Stimulated activated memory B cell treated with anti-CD40 and anti-IgM and Interleukin-4, amounts not matched to agents 10 μg/mL and 1 μg/mL and 100 μg/mL, for 72 hours (primary cell): Measurements from ENCODE around the gene RRAS2.
A peak's percentile ranks its signal among the peaks of the same experiment; 100 is the strongest.
"Not testable (repeated sequence)": the region's sequence is repeated elsewhere in the genome, so short reads cannot be mapped to it uniquely, and the experiment has no call there.

Experiments used
- ATAC-seq: fragments of 150-1000 bp; cut with Tn5 transposase; 2 replicates; pipeline ENCODE4 v1.10.0; 2021
- H3K27ac Mint-ChIP-seq: one replicate; pipeline ENCODE4 v1.8.0; 2022; ENCODE audit warnings: mild to moderate bottlenecking, mixed read lengths
- H3K27me3 Mint-ChIP-seq: one replicate; pipeline ENCODE4 v1.8.0; 2022; ENCODE audit warnings: mixed read lengths
- H3K36me3 Mint-ChIP-seq: one replicate; pipeline ENCODE4 v1.8.0; 2022; ENCODE audit warnings: mixed read lengths
- H3K4me1 Mint-ChIP-seq: one replicate; pipeline ENCODE4 v1.8.0; 2022; ENCODE audit warnings: mixed read lengths
- H3K4me3 Mint-ChIP-seq: one replicate; pipeline ENCODE4 v1.8.0; 2022; ENCODE audit warnings: mild to moderate bottlenecking, moderate library complexity, mixed read lengths
- H3K9me3 Mint-ChIP-seq: one replicate; pipeline ENCODE4 v1.8.0; 2022; ENCODE audit warnings: mixed read lengths

The RRAS2 gene

DNA sequence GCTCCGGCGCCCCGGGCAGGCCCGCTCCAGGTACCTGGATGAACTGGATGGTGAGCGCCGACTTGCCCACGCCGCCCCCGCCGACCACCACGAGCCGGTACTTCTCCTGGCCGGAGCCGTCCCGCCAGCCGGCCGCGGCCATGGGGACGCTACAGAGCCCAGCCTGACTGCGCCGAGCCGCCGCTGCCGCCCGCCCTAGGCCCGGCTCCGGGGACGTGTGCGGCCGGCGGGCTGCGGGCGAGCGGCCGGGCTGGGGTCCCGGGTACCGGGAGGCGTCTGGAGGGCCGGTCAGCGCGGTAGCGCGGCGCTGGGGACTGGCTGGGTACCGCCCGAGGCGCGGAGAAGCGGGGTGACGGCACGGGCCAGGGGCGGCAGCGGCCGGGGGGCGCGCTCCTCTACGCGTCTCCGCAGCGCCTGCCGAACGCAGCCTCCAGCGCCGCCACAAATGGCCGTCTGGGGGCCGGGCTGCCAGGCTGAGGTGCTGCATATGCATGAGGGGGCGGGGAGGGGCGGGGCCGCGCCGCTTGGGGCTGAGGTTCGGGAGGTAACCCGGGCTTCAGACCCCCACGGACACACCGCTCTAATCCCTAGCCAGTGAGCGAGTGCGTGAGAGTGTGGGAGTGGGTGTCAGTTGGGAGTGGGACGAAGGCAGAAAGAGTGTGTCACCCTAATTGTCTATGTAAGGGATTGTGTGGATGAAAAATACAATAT, at the start of gene RRAS2:
Gene RRAS2, minus strand, starts transcription at position 455 of the 711 bp plus-strand sequence. Its CDS starts 313 bp downstream, at position 142.
- ATAC-seq: peak; percentile 97
- H3K4me3 Mint-ChIP-seq: peak within 1 kb of the TSS; percentile 100
- H3K36me3 Mint-ChIP-seq: peaks cover 10% of the 10 kb centered on the region
- peaks cover 51% of the 10 kb centered on the region for H3K4me1 Mint-ChIP-seq
- H3K27me3 Mint-ChIP-seq: no peaks in the 10 kb centered on the region
- no peaks in the 10 kb centered on the region for H3K9me3 Mint-ChIP-seq
- peak within 1 kb of the TSS; percentile 95 for H3K27ac Mint-ChIP-seq

DNA sequence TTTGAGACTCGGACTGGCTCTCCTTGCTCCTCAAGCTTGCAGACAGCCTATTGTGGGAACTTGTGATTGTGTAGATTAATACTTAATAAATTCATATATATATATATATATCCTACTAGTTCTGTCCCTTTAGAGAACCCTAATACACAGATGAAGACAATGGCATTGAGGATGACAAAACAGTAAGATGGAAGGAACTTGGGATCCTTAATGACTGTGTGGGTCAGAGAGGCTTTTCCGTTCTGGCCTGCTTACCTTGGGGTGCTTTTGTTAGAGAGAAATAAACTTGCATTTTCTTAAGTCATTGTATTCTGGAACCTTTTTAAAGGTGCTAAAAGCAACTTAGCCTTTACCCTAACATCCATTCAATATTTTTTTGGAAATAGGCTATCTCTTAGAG, 49.6 kb upstream of the RRAS2 start:
- Mint-ChIP-seq H3K4me3 (no peak overlapping the region), H3K27ac (no peak overlapping the region), H3K9me3 (no peaks in the 10 kb centered on the region), H3K4me1 (peaks cover 7% of the 10 kb centered on the region), H3K36me3 (no peaks in the 10 kb centered on the region), H3K27me3 (no peaks in the 10 kb centered on the region)
- ATAC-seq: no peak

DNA sequence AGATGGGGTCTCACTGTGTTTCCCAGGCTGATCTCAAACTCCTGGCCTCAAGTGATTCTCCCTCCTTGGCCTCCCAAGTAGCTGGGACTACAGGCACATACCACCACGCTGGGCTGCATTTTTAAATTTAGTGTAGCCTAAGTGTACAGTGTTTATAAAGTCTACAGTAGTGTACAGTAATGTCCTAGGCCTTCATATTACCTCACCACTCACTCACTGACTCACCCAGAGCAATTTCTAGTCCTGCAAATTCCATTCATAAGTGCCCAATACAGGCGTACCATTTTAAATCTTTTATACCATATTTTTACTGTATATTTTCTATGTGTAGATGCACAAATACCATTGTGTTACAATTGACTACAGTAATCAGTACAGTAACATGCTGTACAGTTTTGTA, 47.1 kb upstream of the RRAS2 start:
- not testable (repeated sequence) for H3K4me1 Mint-ChIP-seq, H3K9me3 Mint-ChIP-seq, H3K27ac Mint-ChIP-seq, H3K27me3 Mint-ChIP-seq, ATAC-seq, H3K4me3 Mint-ChIP-seq, H3K36me3 Mint-ChIP-seq

GRCh38 chr11:14403528-14403927, 44.5 kb upstream of the RRAS2 start:
- not testable (repeated sequence) for H3K4me1 Mint-ChIP-seq, H3K36me3 Mint-ChIP-seq, H3K27ac Mint-ChIP-seq, H3K9me3 Mint-ChIP-seq, ATAC-seq, H3K4me3 Mint-ChIP-seq, H3K27me3 Mint-ChIP-seq

DNA sequence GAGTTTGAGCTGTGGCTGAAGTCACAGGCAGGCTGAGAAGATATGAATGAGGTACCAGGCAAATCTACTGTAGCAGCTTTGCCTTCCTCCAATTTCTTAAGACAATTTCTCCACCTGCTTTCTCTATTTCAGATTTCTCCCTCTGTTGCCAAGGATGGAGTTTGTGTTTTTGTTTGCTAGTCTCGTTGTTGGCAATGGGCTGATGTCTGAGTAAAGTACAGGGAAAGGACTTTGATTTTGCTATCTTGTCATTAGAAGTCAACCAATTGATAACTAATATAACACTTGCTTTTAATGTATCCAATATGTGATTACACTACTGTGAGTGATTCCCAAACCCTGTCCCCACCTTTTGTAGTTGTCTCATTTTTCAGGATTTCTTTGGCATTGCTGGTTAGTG, 40.1 kb upstream of the RRAS2 start:
- Mint-ChIP-seq H3K4me3 (no peak overlapping the region), H3K27ac (no peak overlapping the region), H3K36me3 (no peaks in the 10 kb centered on the region), H3K4me1 (no peaks in the 10 kb centered on the region), H3K9me3 (no peaks in the 10 kb centered on the region), H3K27me3 (no peaks in the 10 kb centered on the region)
- no peak for ATAC-seq

- no peaks in the 10 kb centered on the region for H3K4me1 Mint-ChIP-seq
- no peaks in the 10 kb centered on the region for H3K9me3 Mint-ChIP-seq
- ATAC-seq: no peak
- no peaks in the 10 kb centered on the region for H3K27me3 Mint-ChIP-seq
- H3K4me3 Mint-ChIP-seq: no peak overlapping the region
- H3K36me3 Mint-ChIP-seq: no peaks in the 10 kb centered on the region
- H3K27ac Mint-ChIP-seq: no peak overlapping the region
Observed at GRCh38 chr11:14396273-14396672, 37.3 kb upstream of the RRAS2 start.

- Mint-ChIP-seq H3K4me3 (no peak overlapping the region), H3K4me1 (no peaks in the 10 kb centered on the region), H3K9me3 (no peaks in the 10 kb centered on the region), H3K27ac (no peak overlapping the region), H3K27me3 (no peaks in the 10 kb centered on the region), H3K36me3 (no peaks in the 10 kb centered on the region)
- no peak for ATAC-seq
Observed at GRCh38 chr11:14393889-14394288, 34.9 kb upstream of the RRAS2 start.

DNA sequence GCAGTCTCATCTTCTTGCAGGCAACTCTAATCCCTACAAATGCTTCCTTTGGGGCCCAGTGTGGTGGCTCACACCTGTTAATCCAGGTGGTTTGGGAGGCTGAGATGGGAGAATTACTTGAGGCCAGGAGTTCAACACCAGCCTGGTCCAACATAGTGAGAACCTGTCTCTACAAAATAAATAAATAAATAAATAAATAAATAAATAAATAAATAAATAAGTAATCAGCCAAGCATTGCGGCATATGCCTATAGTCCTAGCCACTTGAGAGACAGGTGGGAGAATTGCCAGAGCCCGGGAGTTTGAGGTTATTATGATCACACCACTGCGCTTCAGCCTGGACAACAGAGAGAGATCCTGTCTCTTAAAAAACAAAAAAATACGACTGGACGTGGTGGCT, 34.1 kb upstream of the RRAS2 start:
- no peaks in the 10 kb centered on the region for H3K9me3 Mint-ChIP-seq
- H3K4me3 Mint-ChIP-seq: no peak overlapping the region
- H3K27ac Mint-ChIP-seq: no peak overlapping the region
- no peaks in the 10 kb centered on the region for H3K36me3 Mint-ChIP-seq
- no peaks in the 10 kb centered on the region for H3K4me1 Mint-ChIP-seq
- H3K27me3 Mint-ChIP-seq: no peaks in the 10 kb centered on the region
- ATAC-seq: no peak

DNA sequence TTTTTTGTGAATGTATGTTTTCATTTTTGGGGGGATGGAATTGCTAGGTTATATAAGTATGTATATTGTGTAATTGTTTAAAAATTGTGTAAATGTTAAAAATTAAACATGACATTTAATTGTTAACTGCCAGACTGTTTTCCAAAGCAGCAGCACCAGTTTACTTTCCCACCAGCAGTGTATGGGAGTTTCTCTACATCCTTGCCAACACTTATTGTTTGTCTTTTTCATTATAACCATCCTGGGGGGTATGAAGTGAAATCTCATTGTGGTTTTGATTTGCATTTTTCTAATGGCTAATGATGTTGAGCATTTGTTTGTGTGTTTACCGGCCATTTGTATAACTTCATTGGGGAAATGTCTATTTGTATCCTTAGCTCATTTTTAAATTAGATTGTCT, 31.7 kb upstream of the RRAS2 start:
- no peaks in the 10 kb centered on the region for H3K27me3 Mint-ChIP-seq
- H3K36me3 Mint-ChIP-seq: no peaks in the 10 kb centered on the region
- no peaks in the 10 kb centered on the region for H3K4me1 Mint-ChIP-seq
- no peak for ATAC-seq
- H3K9me3 Mint-ChIP-seq: no peaks in the 10 kb centered on the region
- no peak overlapping the region for H3K27ac Mint-ChIP-seq
- H3K4me3 Mint-ChIP-seq: no peak overlapping the region

- Mint-ChIP-seq H3K36me3 (no peaks in the 10 kb centered on the region), H3K27me3 (no peaks in the 10 kb centered on the region), H3K4me1 (no peaks in the 10 kb centered on the region), H3K27ac (no peak overlapping the region), H3K4me3 (no peak overlapping the region), H3K9me3 (no peaks in the 10 kb centered on the region)
- ATAC-seq: no peak
Observed at GRCh38 chr11:14388352-14388751, 29.4 kb upstream of the RRAS2 start.

- Mint-ChIP-seq H3K4me3 (no peak overlapping the region), H3K9me3 (no peaks in the 10 kb centered on the region), H3K27ac (no peak overlapping the region), H3K36me3 (no peaks in the 10 kb centered on the region), H3K27me3 (no peaks in the 10 kb centered on the region), H3K4me1 (no peaks in the 10 kb centered on the region)
- ATAC-seq: no peak
Observed at GRCh38 chr11:14386895-14387480, 28.0 kb upstream of the RRAS2 start.

DNA sequence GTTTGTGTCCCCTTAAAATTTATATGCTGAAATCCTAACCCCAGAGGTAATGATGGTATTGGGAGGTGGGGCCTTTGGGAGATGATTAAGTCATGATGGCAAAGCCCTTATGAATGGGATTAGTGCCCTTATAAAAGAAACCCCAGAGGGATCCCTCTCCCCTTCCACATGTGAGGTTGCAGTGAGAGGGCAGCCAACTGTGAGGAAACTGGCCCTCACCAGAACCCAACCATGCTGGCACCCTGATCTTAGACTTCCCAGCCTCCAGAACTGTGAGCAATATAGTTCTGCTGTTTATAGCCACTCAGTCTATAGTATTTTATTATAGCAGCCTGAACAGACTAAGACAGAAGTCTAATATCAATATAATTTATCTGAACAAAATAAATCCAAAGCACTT, 27.1 kb upstream of the RRAS2 start:
- Mint-ChIP-seq H3K9me3 (no peaks in the 10 kb centered on the region), H3K4me3 (no peak overlapping the region), H3K27me3 (no peaks in the 10 kb centered on the region), H3K27ac (no peak overlapping the region), H3K4me1 (no peaks in the 10 kb centered on the region), H3K36me3 (no peaks in the 10 kb centered on the region)
- ATAC-seq: no peak

GRCh38 chr11:14384338-14384737, 25.4 kb upstream of the RRAS2 start:
- no peak for ATAC-seq
- no peaks in the 10 kb centered on the region for H3K4me1 Mint-ChIP-seq
- H3K9me3 Mint-ChIP-seq: no peaks in the 10 kb centered on the region
- H3K4me3 Mint-ChIP-seq: no peak overlapping the region
- no peaks in the 10 kb centered on the region for H3K36me3 Mint-ChIP-seq
- H3K27ac Mint-ChIP-seq: no peak overlapping the region
- H3K27me3 Mint-ChIP-seq: no peaks in the 10 kb centered on the region

DNA sequence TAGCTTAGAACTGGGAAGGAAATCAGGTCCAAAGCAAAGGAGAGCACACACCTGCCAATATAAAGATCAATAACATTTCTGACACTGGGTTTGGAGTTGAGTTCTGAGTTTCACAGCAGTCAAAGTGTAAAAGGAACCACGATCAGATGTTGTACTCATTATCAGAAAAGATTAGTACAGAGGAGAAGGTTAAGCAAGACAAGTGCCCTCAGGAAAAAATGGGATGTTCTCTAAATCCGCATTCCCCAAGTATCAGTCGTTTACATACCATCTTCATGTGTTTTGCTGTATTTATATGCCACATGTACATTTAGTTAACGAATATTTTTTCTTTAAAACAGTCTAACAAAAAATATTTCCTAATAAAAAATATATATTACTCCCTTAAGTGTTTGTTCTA, 23.0 kb upstream of the RRAS2 start:
- ATAC-seq: no peak
- H3K36me3 Mint-ChIP-seq: no peaks in the 10 kb centered on the region
- no peaks in the 10 kb centered on the region for H3K27me3 Mint-ChIP-seq
- H3K4me1 Mint-ChIP-seq: no peaks in the 10 kb centered on the region
- H3K27ac Mint-ChIP-seq: peak overlapping the region; percentile 80
- H3K9me3 Mint-ChIP-seq: no peaks in the 10 kb centered on the region
- H3K4me3 Mint-ChIP-seq: peak overlapping the region; percentile 84

DNA sequence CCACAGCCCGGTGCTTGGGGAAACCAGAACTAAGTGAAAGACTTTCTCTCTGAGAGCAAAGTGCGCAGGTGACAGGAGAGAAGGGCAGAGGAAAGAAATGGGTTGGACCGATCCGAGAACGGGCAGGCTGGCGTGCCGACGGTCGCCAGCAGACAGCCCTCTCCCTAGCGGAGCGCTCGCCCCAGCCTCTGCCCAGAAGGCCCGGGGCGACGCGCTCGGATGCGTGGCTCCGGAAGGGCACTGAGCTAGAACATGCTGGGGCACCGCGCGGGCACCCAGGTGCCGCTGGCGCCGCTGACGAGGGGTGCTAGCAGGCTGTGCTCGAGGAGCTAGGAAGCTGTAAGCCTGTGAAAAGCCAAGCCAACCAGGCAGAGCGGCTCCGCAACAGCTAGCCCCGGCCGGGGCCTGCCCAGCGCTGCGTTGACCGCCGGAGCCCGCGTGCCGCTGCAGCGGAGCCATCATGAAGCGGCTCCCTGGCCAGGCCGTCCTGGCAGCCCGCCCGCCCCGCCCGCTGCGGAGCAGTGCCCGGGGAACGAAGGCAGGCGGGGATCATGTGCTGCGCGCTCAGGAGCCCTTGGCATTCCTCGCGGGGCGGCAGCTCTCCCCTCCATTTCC, 22.1 kb upstream of the RRAS2 start:
- no peaks in the 10 kb centered on the region for H3K9me3 Mint-ChIP-seq
- H3K36me3 Mint-ChIP-seq: no peaks in the 10 kb centered on the region
- peak; percentile 98 for ATAC-seq
- H3K27me3 Mint-ChIP-seq: no peaks in the 10 kb centered on the region
- H3K27ac Mint-ChIP-seq: peak overlapping the region; percentile 80
- H3K4me1 Mint-ChIP-seq: no peaks in the 10 kb centered on the region
- peak overlapping the region; percentile 84 for H3K4me3 Mint-ChIP-seq
